GM12801 (cell line): ENCODE measurements around the gene ARAF.

Experiments used
- TF ChIP-seq, protein P1 (sequence below): IDR thresholded peaks from one replicate; pipeline ENCODE4 v1.5.1; 2011; ENCODE audit warnings: control low read depth; ENCODE audit not compliant: insufficient read length; ENCODE audit errors: extremely low read depth

Gene ARAF

DNA sequence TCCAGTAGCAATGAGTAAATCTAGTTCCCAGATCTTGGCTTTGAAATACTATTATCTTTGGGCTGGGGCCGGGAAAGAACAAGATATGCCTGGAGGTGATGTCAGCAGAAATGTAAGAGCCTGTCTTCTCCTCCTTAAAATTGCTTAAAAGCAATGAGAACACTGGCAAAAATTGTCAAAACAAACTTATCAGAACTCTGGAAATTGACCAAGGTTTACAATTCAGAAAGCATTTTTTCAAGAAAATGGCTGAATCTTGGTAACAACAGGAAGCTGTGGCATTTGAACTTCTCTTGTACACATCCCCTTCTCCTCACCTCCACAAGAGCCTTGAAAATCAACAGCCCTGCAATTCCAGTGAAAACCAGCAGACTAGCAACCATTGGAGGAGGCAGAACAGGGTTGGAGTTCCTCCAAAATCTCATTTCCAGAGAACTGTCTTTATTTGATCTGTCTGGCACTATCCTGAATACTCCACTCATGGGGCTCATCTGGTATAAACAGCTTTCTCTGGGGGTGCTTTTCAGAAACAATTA is 34.8 kb downstream of the ARAF start:
- TF ChIP-seq, protein P1, sequence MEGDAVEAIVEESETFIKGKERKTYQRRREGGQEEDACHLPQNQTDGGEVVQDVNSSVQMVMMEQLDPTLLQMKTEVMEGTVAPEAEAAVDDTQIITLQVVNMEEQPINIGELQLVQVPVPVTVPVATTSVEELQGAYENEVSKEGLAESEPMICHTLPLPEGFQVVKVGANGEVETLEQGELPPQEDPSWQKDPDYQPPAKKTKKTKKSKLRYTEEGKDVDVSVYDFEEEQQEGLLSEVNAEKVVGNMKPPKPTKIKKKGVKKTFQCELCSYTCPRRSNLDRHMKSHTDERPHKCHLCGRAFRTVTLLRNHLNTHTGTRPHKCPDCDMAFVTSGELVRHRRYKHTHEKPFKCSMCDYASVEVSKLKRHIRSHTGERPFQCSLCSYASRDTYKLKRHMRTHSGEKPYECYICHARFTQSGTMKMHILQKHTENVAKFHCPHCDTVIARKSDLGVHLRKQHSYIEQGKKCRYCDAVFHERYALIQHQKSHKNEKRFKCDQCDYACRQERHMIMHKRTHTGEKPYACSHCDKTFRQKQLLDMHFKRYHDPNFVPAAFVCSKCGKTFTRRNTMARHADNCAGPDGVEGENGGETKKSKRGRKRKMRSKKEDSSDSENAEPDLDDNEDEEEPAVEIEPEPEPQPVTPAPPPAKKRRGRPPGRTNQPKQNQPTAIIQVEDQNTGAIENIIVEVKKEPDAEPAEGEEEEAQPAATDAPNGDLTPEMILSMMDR, result no peak

DNA sequence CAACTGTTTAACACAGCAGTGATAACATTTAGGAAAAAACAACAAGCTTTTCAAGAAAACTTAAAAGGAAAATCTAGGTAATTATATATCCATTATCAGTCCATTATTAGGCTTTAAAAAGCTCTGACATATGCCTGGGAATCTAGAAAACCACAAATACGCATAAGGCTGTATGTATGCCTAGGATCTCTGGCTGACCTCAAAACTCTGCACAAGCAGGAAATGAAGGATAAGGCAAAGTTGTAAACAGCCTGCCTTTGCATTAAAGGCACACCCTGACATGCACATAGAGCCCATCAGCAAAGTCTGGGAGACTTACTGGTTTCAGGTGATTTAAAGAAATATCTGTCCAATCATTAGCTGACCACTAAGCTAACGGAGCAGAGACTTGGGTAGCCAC is 35.3 kb downstream of the ARAF start:
- TF ChIP-seq, protein P1, result no peak

DNA sequence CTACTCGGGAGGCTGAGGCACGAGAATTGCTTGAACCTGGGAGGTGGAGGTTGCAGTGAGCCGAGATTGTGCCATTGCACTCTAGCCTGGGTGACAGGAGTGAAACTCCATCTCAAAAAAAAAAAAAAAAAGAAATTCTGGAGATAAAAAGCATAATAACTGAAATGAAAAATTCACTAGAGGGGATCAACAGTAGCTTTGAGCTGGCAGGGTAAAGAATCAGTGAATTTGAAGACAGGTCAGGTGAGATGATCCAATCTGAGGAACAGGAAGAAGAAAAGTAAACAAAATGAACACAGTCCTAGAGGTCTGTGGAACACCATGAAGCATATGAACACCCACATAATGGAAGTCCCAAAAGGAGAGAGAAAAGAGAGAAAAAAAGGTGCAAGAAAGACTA is 36.2 kb downstream of the ARAF start:
- TF ChIP-seq, protein P1, result no peak

DNA sequence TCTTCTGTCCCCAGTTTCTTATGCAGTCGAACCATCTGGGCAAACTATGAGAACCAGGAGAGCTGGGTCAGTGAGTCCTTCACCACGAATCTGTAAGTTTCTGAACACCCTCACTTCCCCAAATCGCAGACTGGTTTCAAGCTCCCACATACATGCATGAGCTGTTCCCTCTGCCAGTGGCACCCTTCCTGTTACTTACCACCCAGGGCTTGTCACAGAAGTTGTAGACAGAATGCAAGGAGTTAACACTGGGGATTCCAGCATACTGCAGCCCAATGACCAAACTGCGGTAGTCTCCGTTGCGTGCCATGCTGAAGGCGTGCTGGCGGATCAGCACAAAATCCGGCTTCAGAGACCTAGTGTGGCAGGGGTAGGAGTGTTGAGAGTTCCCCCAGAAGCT is 44.0 kb downstream of the ARAF start:
- TF ChIP-seq, protein P1, result no peak

DNA sequence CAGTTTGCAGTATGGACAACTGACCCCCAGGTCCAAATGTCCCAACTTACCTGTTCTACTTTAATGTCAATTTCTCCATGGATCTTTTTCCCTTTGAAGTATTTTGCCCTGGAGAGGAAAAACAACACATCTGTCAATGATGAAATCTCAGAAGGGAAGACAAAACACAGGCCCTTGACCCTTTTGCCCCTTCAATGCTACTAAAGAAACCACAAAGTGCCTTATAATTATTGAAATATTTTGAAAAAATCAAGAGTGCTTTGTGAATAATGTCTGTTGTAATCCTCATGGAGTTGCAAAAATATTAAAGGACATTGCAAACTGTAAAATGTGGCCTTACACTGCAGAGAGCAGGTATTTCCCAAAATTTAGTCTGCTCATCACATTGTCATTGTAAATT is 46.1 kb downstream of the ARAF start:
- TF ChIP-seq, protein P1, result no peak

DNA sequence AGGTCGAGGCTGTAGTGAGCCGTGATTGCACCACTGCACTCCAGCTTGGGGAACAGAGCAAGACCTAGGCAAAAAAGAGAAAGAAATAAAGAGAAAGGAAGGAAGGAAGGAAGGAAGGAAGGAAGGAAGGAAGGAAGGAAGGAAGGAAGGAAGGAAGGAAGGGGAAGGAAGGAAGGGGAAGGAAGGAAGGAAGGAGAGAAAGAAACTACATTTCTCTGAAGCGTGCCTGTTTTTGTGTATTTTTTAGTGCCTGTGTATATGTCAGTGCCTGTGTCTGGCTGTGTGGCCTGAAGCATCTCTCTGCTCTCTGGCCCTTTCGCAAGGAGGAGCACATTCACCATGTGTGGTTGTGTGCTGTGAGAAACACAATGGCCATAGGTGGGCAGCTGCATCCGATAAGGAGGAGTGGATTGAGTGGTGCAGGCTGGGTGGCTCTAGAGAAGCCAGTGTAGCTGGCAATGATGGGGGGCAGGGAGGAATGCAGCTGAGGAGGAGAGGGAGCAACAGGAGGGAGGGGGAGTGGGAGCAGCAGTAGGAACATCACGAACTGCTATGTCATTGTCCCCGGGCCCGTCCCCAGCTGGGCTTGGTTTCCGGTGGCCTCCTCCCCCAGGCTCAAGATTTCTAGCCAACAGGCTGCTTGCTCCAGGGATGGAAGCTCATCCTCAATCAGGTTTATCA is 47.3 kb downstream of the ARAF start:
- TF ChIP-seq, protein P1, result no peak

DNA sequence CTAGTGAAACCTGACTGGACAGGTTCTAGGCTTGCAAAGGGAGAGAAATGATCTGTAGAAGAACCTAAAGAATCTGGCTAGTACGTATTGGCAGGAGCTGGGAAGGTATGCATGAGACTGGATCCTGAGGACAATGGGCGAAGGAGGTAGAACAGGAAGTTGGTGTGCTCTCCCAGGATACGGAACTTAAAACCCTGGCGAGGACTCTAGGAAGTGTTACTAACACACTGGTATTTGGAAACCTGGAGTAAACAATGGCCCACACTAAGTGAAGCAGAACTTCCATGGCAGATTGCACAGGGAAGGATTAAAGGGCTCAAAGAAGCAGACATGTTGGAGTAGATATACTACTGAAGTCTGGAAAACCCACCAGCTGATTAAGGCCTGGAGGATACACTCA is 49.5 kb downstream of the ARAF start:
- TF ChIP-seq, protein P1, result no peak
